Measurements from ENCODE around the gene SERTAD2.

The SERTAD2 gene

GRCh38 chr2:64659252-64659651, 5.5 kb upstream of the SERTAD2 start:
- Histone ChIP-seq H3K4me2 (ENCODE audit: low read depth, low read length, poor library complexity, severe bottlenecking) (peak overlapping the region; percentile 23), H3K36me3 (ENCODE audit: insufficient read depth, low read length) (no peaks in the 10 kb centered on the region), H3K4me3 (ENCODE audit: low read length, poor library complexity, severe bottlenecking) (no peak overlapping the region), H3F3A (ENCODE audit: low read depth) (peaks cover 10% of the 10 kb centered on the region; the same call in 1 of the 2 replicates), H3K4me1 (ENCODE audit: insufficient read depth, low read length, poor library complexity, severe bottlenecking) (peaks cover 62% of the 10 kb centered on the region), H3K9me3 (ENCODE audit: insufficient read depth, low read depth, low read length) (no peaks in the 10 kb centered on the region), H3K9me2 (replicated peaks; ENCODE audit: low read depth, low read length) (no peaks in the 10 kb centered on the region), H2AFZ (ENCODE audit: low read length) (peak overlapping the region; percentile 23; the same call in 1 of the 2 replicates), H3K9ac (ENCODE audit: low read depth, low read length, poor library complexity, severe bottlenecking) (peak overlapping the region; percentile 32), H3K27me3 (ENCODE audit: insufficient read depth, low read length, poor library complexity, severe bottlenecking) (no peaks in the 10 kb centered on the region), H3K79me2 (ENCODE audit: insufficient read depth, low read length) (peaks cover 16% of the 10 kb centered on the region), H4K20me1 (ENCODE audit: insufficient read depth, low read length, poor library complexity, severe bottlenecking) (no peaks in the 10 kb centered on the region)
- TF ChIP-seq EZH2phosphoT487 (IDR thresholded peaks at IDR 0.05; ENCODE audit: borderline replicate concordance) (no peak), CTCF (conservative IDR thresholded peaks at IDR 0.05; ENCODE audit: low read length) (no peak)

- Histone ChIP-seq H3K9ac (ENCODE audit: low read depth, low read length, poor library complexity, severe bottlenecking) (peak overlapping the region; percentile 96), H3K36me3 (ENCODE audit: insufficient read depth, low read length) (no peaks in the 10 kb centered on the region), H2AFZ (ENCODE audit: low read length) (no peak overlapping the region), H3K4me3 (ENCODE audit: low read length, poor library complexity, severe bottlenecking) (no peak overlapping the region), H3K9me2 (replicated peaks; ENCODE audit: low read depth, low read length) (no peaks in the 10 kb centered on the region), H3K4me1 (ENCODE audit: insufficient read depth, low read length, poor library complexity, severe bottlenecking) (peaks cover 62% of the 10 kb centered on the region), H3K4me2 (ENCODE audit: low read depth, low read length, poor library complexity, severe bottlenecking) (no peak overlapping the region), H3K9me3 (ENCODE audit: insufficient read depth, low read depth, low read length) (no peaks in the 10 kb centered on the region), H3F3A (ENCODE audit: low read depth) (peaks cover 12% of the 10 kb centered on the region; the same call in 1 of the 2 replicates), H4K20me1 (ENCODE audit: insufficient read depth, low read length, poor library complexity, severe bottlenecking) (no peaks in the 10 kb centered on the region), H3K79me2 (ENCODE audit: insufficient read depth, low read length) (peaks cover 17% of the 10 kb centered on the region), H3K27me3 (ENCODE audit: insufficient read depth, low read length, poor library complexity, severe bottlenecking) (no peaks in the 10 kb centered on the region)
- no peak for TF ChIP-seq EZH2phosphoT487 (IDR thresholded peaks at IDR 0.05; ENCODE audit: borderline replicate concordance)
These were observed 4.6 kb upstream of the SERTAD2 start for GRCh38 chr2:64658269-64658668.

GRCh38 chr2:64657411-64657810, 3.7 kb upstream of the SERTAD2 start:
- no peaks in the 10 kb centered on the region for H3K9me3 ChIP-seq (ENCODE audit: insufficient read depth, low read depth, low read length)
- H3K36me3 ChIP-seq (ENCODE audit: insufficient read depth, low read length) = no peaks in the 10 kb centered on the region
- H3K4me3 ChIP-seq (ENCODE audit: low read length, poor library complexity, severe bottlenecking) = no peak overlapping the region
- H4K20me1 ChIP-seq (ENCODE audit: insufficient read depth, low read length, poor library complexity, severe bottlenecking) = peaks cover 8% of the 10 kb centered on the region
- H2AFZ ChIP-seq (ENCODE audit: low read length) = no peak overlapping the region
- H3K4me1 ChIP-seq (ENCODE audit: insufficient read depth, low read length, poor library complexity, severe bottlenecking) = peaks cover 62% of the 10 kb centered on the region
- no peak for TF ChIP-seq CTCF (conservative IDR thresholded peaks at IDR 0.05; ENCODE audit: low read length)
- TF ChIP-seq EZH2phosphoT487 (IDR thresholded peaks at IDR 0.05; ENCODE audit: borderline replicate concordance) = no peak
- H3K9ac ChIP-seq (ENCODE audit: low read depth, low read length, poor library complexity, severe bottlenecking) = peak overlapping the region; percentile 96
- no peaks in the 10 kb centered on the region for H3K27me3 ChIP-seq (ENCODE audit: insufficient read depth, low read length, poor library complexity, severe bottlenecking)
- H3K79me2 ChIP-seq (ENCODE audit: insufficient read depth, low read length) = peaks cover 25% of the 10 kb centered on the region
- no peaks in the 10 kb centered on the region for H3K9me2 ChIP-seq (replicated peaks; ENCODE audit: low read depth, low read length)
- H3K4me2 ChIP-seq (ENCODE audit: low read depth, low read length, poor library complexity, severe bottlenecking) = peak overlapping the region; percentile 72
- H3F3A ChIP-seq (ENCODE audit: low read depth) = peaks cover 12% of the 10 kb centered on the region; the same call in 1 of the 2 replicates

- peak overlapping the region; percentile 72 for H3K4me2 ChIP-seq (ENCODE audit: low read depth, low read length, poor library complexity, severe bottlenecking)
- peaks cover 35% of the 10 kb centered on the region for H3K79me2 ChIP-seq (ENCODE audit: insufficient read depth, low read length)
- H3K9me2 ChIP-seq (replicated peaks; ENCODE audit: low read depth, low read length) = no peaks in the 10 kb centered on the region
- peak overlapping the region; percentile 96 for H3K9ac ChIP-seq (ENCODE audit: low read depth, low read length, poor library complexity, severe bottlenecking)
- no peak for TF ChIP-seq CTCF (conservative IDR thresholded peaks at IDR 0.05; ENCODE audit: low read length)
- no peak for TF ChIP-seq EZH2phosphoT487 (IDR thresholded peaks at IDR 0.05; ENCODE audit: borderline replicate concordance)
- H3F3A ChIP-seq (ENCODE audit: low read depth) = peaks cover 12% of the 10 kb centered on the region; the same call in 1 of the 2 replicates
- peaks cover 18% of the 10 kb centered on the region for H4K20me1 ChIP-seq (ENCODE audit: insufficient read depth, low read length, poor library complexity, severe bottlenecking)
- H3K4me3 ChIP-seq (ENCODE audit: low read length, poor library complexity, severe bottlenecking) = peak overlapping the region; percentile 87
- H2AFZ ChIP-seq (ENCODE audit: low read length) = no peak overlapping the region
- H3K9me3 ChIP-seq (ENCODE audit: insufficient read depth, low read depth, low read length) = no peaks in the 10 kb centered on the region
- H3K4me1 ChIP-seq (ENCODE audit: insufficient read depth, low read length, poor library complexity, severe bottlenecking) = peaks cover 59% of the 10 kb centered on the region
- no peaks in the 10 kb centered on the region for H3K36me3 ChIP-seq (ENCODE audit: insufficient read depth, low read length)
- no peaks in the 10 kb centered on the region for H3K27me3 ChIP-seq (ENCODE audit: insufficient read depth, low read length, poor library complexity, severe bottlenecking)
These were observed 2.7 kb upstream of the SERTAD2 start for GRCh38 chr2:64656379-64656778.

Measured in Loucy (cell line).